Thyroid gland (tissue), 4 donors: ENCODE data around the gene MRPS9. TPM values are rescaled to one million over a fixed set of nuclear protein-coding genes. Genes with fewer than 3 reads are reported as not detected.

ENCODE experiments used
- DNase-seq, 2 donors: peaks; one replicate each; pipeline ENCODE4 v3.0.0-alpha.2; 2019
- H3K27ac ChIP-seq, 3 donors: fragments of 200-600 bp; sonication (generic); 1 replicate in 2 of 3; 2 replicates in 1 of 3; pipeline ENCODE4 v1.5.1; 2016 to 2019; ENCODE audit warnings: mild to moderate bottlenecking in 1 of 3, moderate library complexity in 1 of 3
- H3K27me3 ChIP-seq: fragments of 200-600 bp; sonication (generic); one replicate; pipeline ENCODE4 v1.5.1; 2019
- H3K36me3 ChIP-seq, 2 donors: fragments of 200-600 bp; sonication (generic); one replicate each; pipeline ENCODE4 v1.5.1; 2016 to 2019
- H3K4me1 ChIP-seq, 2 donors: fragments of 200-600 bp; sonication (generic); one replicate each; pipeline ENCODE4 v1.5.1; 2017 to 2019
- H3K4me3 ChIP-seq, 3 donors: fragments of 200-600 bp; sonication (generic); replicated peaks in 1 of 3; 1 replicate in 2 of 3; 2 replicates in 1 of 3; pipeline ENCODE4 v1.5.1; 2016; ENCODE audit warnings: mild to moderate bottlenecking in 1 of 3
- H3K9me3 ChIP-seq: fragments of 200-600 bp; sonication (generic); one replicate; pipeline ENCODE4 v1.5.1; 2017
- POLR2A ChIP-seq, 2 donors: fragments of 450-650 bp; IDR thresholded peaks; one replicate each; pipeline ENCODE4 v1.6.1; 2017; ENCODE audit warnings: antibody characterized with exemption in 2 of 2, mild to moderate bottlenecking in 2 of 2, moderate library complexity in 1 of 2
- WGBS, 2 donors: methylation state at CpG; one replicate each; pipeline ENCODE4 v1.1.5; 2017; 5-methylcytosine and 5-hydroxymethylcytosine counted together
- intact Hi-C: fragments of 100-400 bp; cut with DNase I; formaldehyde crosslinking; loops from one replicate; pipeline ENCODE4 v1.15.1; 2023
- total RNA-seq, 4 donors: library from RNA; depleted of rRNA; stranded (reverse); fragments of >200 nt; gene quantifications; one replicate each; pipeline ENCODE4 v1.2.3, GENCODE V29; 2016
- TF ChIP-seq, protein P1 (sequence below), 6 experiments: fragments of 200-600 bp in 3 of 6; fragments of 450-650 bp in 3 of 6; sonication (generic) in 3 of 6; IDR thresholded peaks; one replicate each; pipeline ENCODE4 v1.5.1; 2016 to 2019; ENCODE audit warnings: antibody characterized with exemption in 6 of 6, mild to moderate bottlenecking in 2 of 6, inconsistent platforms in 1 of 6, moderate library complexity in 1 of 6

Gene MRPS9
- total RNA-seq, 4 donors from 2014 or later = 20.1 to 26.5 (median 21.5) TPM

DNA sequence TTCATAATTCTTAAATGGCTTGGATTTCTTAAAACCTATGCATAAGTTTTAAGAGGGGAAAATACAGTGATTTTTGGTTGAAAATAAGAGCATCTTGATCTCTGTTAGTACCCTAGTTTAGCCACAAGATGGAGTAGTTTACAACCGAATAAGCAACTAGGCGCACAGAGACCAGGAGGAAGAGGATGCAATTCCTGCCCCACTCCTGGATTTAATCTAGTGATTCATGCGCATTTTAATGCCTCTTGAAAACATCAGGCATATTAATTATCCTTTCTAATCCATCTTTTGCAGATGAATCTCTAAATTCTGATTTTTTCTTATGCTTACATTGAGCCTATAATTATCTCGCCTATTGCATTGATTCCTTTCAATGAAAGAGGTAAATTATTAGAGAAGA lies 76.7 kb downstream of the MRPS9 start:
- intact Hi-C loops = loop anchor here (10.0 kb wide), 1 partner anchor 410 kb away; no protein-coding TSS in a partner anchor

DNA sequence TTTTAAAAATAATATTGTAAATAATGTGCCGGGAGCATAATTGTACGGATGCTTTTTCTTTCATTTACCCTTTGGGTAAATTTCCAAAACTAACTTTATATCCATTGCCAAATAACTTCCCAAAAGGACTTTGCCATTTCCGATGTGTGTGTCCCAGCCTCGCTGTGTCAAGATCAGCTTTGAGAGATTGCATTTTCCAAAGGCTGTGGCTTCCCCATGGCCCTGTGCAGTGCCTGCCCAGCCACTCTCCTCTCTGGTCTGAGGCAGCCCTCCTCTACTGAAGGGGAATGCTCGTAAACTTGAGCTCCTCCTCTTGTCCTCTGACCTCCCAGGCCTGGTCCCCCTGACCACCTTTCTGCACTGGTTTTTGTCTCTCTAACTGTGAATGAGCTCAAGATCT lies 78.5 kb downstream of the MRPS9 start:
- Histone ChIP-seq H3K4me1 (no peaks in the 10 kb centered on the region), H3K4me3 (no peak overlapping the region), H3K27me3 (no peaks in the 10 kb centered on the region), H3K27ac (no peak overlapping the region), H3K36me3 (no peaks in the 10 kb centered on the region), H3K9me3 (no peaks in the 10 kb centered on the region)
- DNase-seq = no peak
- TF ChIP-seq, protein P1, sequence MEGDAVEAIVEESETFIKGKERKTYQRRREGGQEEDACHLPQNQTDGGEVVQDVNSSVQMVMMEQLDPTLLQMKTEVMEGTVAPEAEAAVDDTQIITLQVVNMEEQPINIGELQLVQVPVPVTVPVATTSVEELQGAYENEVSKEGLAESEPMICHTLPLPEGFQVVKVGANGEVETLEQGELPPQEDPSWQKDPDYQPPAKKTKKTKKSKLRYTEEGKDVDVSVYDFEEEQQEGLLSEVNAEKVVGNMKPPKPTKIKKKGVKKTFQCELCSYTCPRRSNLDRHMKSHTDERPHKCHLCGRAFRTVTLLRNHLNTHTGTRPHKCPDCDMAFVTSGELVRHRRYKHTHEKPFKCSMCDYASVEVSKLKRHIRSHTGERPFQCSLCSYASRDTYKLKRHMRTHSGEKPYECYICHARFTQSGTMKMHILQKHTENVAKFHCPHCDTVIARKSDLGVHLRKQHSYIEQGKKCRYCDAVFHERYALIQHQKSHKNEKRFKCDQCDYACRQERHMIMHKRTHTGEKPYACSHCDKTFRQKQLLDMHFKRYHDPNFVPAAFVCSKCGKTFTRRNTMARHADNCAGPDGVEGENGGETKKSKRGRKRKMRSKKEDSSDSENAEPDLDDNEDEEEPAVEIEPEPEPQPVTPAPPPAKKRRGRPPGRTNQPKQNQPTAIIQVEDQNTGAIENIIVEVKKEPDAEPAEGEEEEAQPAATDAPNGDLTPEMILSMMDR (IDR thresholded peaks at IDR 0.05) = no peak
- no peak for TF ChIP-seq POLR2A (IDR thresholded peaks at IDR 0.05)
- WGBS, 2 donors = 87 to 93% methylated on average over 5 of the region's 5 CpGs
- intact Hi-C loops = loop anchor here (10.0 kb wide), 1 partner anchor 408 kb away; no protein-coding TSS in a partner anchor

More for the DNA sequence above, 76.7 kb downstream of the MRPS9 start:
- Histone ChIP-seq H3K27ac (no peak overlapping the region), H3K4me3 (no peak overlapping the region), H3K36me3 (no peaks in the 10 kb centered on the region), H3K9me3 (no peaks in the 10 kb centered on the region), H3K27me3 (no peaks in the 10 kb centered on the region), H3K4me1 (no peaks in the 10 kb centered on the region)
- TF ChIP-seq, protein P1 (IDR thresholded peaks at IDR 0.05) = peak; percentile 47 to 95 (median 64)
- no peak for TF ChIP-seq POLR2A (IDR thresholded peaks at IDR 0.05)
- WGBS, 2 donors = 26 to 29% methylated on average over 3 to 4 of the region's 4 CpGs
- peak in 1 of 2 donors; percentile 11 for DNase-seq

DNA sequence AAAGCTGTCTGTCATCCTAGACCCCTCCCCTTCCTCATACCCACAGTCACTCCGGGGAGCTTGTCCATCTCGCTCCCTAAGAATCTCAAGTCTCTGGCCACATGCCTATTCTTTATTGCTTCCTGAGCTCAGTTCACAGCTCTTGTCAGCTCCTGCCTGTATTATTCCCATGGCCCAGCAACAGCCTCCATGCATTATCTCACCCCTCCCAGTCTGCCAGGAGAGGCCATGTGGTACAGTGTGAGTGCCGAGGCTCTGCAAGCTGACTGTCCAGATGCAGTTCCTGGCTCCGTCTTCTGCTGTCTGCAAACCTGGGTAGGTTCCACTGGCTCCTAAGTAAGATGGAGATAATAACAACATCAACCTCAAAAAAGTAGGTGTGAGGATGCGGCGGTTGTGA lies 79.7 kb downstream of the MRPS9 start:
- no peaks in the 10 kb centered on the region for H3K9me3 ChIP-seq
- 67 to 69% methylated on average over 6 of the region's 6 CpGs for WGBS, 2 donors
- no peaks in the 10 kb centered on the region for H3K36me3 ChIP-seq
- H3K4me1 ChIP-seq = no peaks in the 10 kb centered on the region
- no peak overlapping the region for H3K4me3 ChIP-seq
- no peak overlapping the region for H3K27ac ChIP-seq
- intact Hi-C loops = loop anchor here (10.0 kb wide), 1 partner anchor 407 kb away; no protein-coding TSS in a partner anchor
- no peak for TF ChIP-seq POLR2A (IDR thresholded peaks at IDR 0.05)
- TF ChIP-seq, protein P1 (IDR thresholded peaks at IDR 0.05) = no peak
- H3K27me3 ChIP-seq = no peaks in the 10 kb centered on the region
- no peak for DNase-seq

DNA sequence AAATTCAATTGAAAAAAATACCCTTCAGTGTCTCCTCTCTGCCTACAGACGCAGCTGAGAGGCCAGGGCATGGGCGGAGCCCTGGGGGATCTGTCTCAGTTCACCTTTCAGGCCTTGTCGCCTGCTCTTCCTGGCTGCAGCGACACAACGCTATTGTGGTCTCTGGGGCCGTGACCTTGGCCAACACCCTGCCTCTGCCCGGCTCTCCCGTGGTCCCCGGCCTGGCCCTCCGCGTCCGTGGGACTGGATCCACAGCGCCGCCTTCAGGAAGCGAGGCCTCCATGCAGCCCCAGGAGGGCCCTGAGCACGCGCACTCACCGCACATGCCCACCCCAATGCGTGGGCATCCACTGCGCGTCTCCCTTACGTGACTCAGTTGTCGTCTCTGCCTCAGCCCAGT lies 81.1 kb downstream of the MRPS9 start:
- H3K27me3 ChIP-seq = no peaks in the 10 kb centered on the region
- H3K4me3 ChIP-seq = no peak overlapping the region
- TF ChIP-seq, protein P1 (IDR thresholded peaks at IDR 0.05) = peak in 1 of 6 experiments; percentile 41
- TF ChIP-seq POLR2A (IDR thresholded peaks at IDR 0.05) = no peak
- no peak overlapping the region for H3K27ac ChIP-seq
- WGBS, 2 donors = 41 to 42% methylated on average over 12 to 23 of the region's 23 CpGs
- H3K9me3 ChIP-seq = no peaks in the 10 kb centered on the region
- no peaks in the 10 kb centered on the region for H3K4me1 ChIP-seq
- H3K36me3 ChIP-seq = no peaks in the 10 kb centered on the region
- intact Hi-C loops = loop anchor here (10.0 kb wide), 1 partner anchor 406 kb away; no protein-coding TSS in a partner anchor
- peak in 1 of 2 donors; percentile 6 for DNase-seq

DNA sequence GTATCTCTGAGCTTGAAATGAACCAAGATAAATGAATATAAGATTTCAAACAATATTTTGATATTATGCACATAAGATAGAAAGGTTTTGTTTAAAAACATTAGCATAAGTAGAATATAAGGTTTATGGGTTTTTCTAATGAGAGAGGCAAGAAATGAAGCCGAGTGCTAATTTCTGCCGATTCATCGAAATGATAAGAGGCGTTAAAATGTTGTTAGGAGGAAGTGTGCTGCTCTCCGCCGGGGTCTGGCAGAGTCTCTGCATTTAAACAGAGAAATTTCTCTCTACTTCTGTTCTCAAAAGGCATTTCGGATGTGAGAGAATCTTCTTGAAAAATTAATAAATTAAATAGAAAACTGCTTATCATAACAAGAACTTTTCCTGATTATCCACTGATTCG lies 83.6 kb downstream of the MRPS9 start:
- Histone ChIP-seq H3K9me3 (no peaks in the 10 kb centered on the region), H3K27me3 (no peaks in the 10 kb centered on the region), H3K4me3 (no peak overlapping the region), H3K4me1 (no peaks in the 10 kb centered on the region), H3K36me3 (no peaks in the 10 kb centered on the region), H3K27ac (no peak overlapping the region)
- no peak for DNase-seq
- intact Hi-C loops = no loop called here
- 73 to 80% methylated on average over 8 of the region's 8 CpGs for WGBS, 2 donors
- TF ChIP-seq POLR2A (IDR thresholded peaks at IDR 0.05) = no peak
- TF ChIP-seq, protein P1 (IDR thresholded peaks at IDR 0.05) = no peak
